ENCODE results near the gene FRMD8. TPM values are rescaled to one million over a fixed set of nuclear protein-coding genes. Genes with fewer than 3 reads are reported as not detected.

The FRMD8 gene
- total and polyA plus RNA-seq, 9 of the 15 experiments (the other 6 are each of a cell fraction or from before 2014, with no cell fraction given), result 4.5 to 54.5 (median 15.8) TPM

DNA sequence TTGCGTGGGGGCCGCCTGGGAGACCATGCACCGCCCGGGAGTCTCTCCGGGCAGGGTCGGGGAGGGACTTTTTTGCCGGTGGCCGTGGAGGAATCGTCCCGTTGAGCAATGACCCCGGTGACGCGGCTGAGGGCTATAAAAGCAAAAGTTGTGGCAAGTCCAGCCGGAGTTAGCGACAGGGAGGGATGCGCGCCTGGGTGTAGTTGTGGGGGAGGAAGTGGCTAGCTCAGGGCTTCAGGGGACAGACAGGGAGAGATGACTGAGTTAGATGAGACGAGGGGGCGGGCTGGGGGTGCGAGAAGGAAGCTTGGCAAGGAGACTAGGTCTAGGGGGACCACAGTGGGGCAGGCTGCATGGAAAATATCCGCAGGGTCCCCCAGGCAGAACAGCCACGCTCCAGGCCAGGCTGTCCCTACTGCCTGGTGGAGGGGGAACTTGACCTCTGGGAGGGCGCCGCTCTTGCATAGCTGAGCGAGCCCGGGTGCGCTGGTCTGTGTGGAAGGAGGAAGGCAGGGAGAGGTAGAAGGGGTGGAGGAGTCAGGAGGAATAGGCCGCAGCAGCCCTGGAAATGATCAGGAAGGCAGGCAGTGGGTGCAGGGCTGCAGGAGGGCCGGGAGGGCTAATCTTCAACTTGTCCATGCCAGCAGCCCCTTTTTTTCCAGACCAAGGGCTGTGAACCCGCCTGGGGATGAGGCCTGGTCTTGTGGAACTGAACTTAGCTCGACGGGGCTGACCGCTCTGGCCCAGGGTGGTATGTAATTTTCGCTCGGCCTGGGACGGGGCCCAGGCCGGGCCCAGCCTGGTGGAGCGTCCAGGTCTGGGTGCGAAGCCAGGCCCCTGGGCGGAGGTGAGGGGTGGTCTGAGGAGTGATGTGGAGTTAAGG, 36.4 kb downstream of the FRMD8 start, which contains the start of gene NEAT1 (continued):
- TF ChIP-seq E2F6 (IDR thresholded peaks at IDR 0.05; ENCODE audit: borderline replicate concordance in 1 of 2, extremely low read depth in 1 of 2, insufficient read depth in 1 of 2, insufficient read length in 1 of 2, low read depth in 1 of 2, low read length in 1 of 2, poor library complexity in 1 of 2, severe bottlenecking in 1 of 2), result peak in 1 of 2 experiments; percentile 43
- peak; percentile 60 for TF ChIP-seq LEF1 (IDR thresholded peaks at IDR 0.05)
- peak; percentile 84 for TF ChIP-seq GATAD2A (IDR thresholded peaks at IDR 0.05)
- TF ChIP-seq NCOR1 (IDR thresholded peaks at IDR 0.05), result no peak
- TF ChIP-seq ZNF3 (CRISPR knock-in tag; IDR thresholded peaks at IDR 0.05), result peak; percentile 100
- peak; percentile 82 for TF ChIP-seq BCOR (IDR thresholded peaks at IDR 0.05)
- peak; percentile 93 for TF ChIP-seq HNRNPH1 (optimal IDR thresholded peaks at IDR 0.05; ENCODE audit: low read depth, low read length)
- TF ChIP-seq CEBPG (CRISPR knock-in tag; IDR thresholded peaks at IDR 0.05), result peak; percentile 84
- TF ChIP-seq CEBPG (tag; conservative IDR thresholded peaks at IDR 0.05 in 1 of 2, IDR thresholded peaks at IDR 0.05 in 1 of 2), result peak in 1 of 2 experiments; percentile 93; a peak in 2 of 4 replicates
- TF ChIP-seq, protein P1, sequence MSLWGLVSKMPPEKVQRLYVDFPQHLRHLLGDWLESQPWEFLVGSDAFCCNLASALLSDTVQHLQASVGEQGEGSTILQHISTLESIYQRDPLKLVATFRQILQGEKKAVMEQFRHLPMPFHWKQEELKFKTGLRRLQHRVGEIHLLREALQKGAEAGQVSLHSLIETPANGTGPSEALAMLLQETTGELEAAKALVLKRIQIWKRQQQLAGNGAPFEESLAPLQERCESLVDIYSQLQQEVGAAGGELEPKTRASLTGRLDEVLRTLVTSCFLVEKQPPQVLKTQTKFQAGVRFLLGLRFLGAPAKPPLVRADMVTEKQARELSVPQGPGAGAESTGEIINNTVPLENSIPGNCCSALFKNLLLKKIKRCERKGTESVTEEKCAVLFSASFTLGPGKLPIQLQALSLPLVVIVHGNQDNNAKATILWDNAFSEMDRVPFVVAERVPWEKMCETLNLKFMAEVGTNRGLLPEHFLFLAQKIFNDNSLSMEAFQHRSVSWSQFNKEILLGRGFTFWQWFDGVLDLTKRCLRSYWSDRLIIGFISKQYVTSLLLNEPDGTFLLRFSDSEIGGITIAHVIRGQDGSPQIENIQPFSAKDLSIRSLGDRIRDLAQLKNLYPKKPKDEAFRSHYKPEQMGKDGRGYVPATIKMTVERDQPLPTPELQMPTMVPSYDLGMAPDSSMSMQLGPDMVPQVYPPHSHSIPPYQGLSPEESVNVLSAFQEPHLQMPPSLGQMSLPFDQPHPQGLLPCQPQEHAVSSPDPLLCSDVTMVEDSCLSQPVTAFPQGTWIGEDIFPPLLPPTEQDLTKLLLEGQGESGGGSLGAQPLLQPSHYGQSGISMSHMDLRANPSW (CRISPR knock-in tag; IDR thresholded peaks at IDR 0.05), result no peak; the same call in 1 of the 2 replicates
- TF ChIP-seq, protein P2, sequence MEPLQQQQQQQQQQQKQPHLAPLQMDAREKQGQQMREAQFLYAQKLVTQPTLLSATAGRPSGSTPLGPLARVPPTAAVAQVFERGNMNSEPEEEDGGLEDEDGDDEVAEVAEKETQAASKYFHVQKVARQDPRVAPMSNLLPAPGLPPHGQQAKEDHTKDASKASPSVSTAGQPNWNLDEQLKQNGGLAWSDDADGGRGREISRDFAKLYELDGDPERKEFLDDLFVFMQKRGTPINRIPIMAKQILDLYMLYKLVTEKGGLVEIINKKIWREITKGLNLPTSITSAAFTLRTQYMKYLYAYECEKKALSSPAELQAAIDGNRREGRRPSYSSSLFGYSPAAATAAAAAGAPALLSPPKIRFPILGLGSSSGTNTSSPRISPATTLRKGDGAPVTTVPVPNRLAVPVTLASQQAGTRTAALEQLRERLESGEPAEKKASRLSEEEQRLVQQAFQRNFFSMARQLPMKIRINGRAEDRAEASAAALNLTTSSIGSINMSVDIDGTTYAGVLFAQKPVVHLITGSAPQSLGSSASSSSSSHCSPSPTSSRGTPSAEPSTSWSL (CRISPR knock-in tag; IDR thresholded peaks at IDR 0.05; ENCODE audit: borderline replicate concordance), result peak; percentile 92
- peak; percentile 100 for TF ChIP-seq PHTF2 (CRISPR knock-in tag; IDR thresholded peaks at IDR 0.05)
- TF ChIP-seq BRD9 (IDR thresholded peaks at IDR 0.05; ENCODE audit: low read depth, partially characterized antibody), result peak; percentile 50
- peak; percentile 94 for TF ChIP-seq ARID4B (CRISPR knock-in tag; IDR thresholded peaks at IDR 0.05)

Measured in K562 (cell line).